NCI-H446 (cell line): ENCODE results near the gene RXFP1.
A peak's percentile ranks its signal among the peaks of the same experiment; 100 is the strongest.
"Not testable (repeated sequence)": the region's sequence is repeated elsewhere in the genome, so short reads cannot be mapped to it uniquely, and the experiment has no call there.

ENCODE experiments used
- DNase-seq, 2 experiments: peaks; one replicate each; lab custom pipeline; 2025; lab: John Stamatoyannopoulos, UW

Gene RXFP1

DNA sequence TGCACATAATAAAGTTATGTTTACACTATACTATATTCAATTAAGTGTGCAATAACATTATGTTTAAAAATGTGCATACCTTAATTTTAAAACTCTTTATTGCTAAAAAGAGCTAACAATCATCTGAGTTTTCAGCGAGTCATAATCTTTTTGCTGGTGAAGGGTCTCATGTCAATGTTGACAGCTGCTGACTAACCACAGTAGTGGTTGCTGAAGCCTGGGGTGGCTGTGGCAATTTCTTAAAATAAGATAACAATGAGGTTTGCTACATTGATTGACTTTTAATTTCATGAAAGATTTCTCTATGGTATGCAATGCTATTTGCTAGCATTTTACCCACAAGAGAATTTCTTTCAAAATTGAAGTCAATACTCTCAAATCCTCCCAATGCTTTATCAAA lies 91.4 kb downstream of the RXFP1 start:
- no peak for DNase-seq

DNA sequence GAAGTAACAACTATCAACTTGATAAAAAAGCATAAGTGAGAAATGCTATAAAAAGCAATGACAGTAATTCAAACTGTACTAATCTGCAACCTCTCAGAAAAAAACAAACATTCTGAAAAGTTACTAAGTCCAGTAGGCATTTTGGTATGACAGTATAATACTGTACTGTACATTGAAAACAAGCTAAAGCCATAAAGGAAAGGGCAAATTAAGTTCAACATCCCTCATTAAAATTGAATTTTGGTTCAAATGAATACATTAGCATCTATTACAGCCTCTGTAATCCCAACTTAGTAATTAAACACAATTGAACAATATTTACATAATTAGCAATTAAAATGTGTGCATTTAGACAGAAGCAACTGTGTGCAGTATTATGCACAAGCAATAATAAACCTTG lies 96.3 kb downstream of the RXFP1 start:
- DNase-seq, result no peak

DNA sequence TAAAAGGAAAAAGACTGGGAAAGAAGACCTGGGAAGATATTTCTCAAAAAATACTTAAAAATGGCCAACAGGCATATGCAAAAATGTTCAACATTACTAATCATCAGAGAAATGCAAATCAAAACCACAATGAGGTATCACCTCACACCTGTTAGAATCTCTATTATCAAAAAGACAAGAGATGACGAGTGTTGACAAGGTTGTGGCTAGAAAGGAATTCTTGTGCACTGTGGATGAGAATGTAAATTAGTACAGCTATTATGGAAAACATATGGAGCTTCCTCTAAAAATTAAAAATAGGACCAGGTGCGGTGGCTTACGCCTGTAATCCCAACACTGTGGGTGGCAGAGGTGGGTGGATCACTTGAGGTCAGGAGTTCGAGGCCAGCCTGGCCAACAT lies 100.0 kb downstream of the RXFP1 start:
- no peak for DNase-seq

DNA sequence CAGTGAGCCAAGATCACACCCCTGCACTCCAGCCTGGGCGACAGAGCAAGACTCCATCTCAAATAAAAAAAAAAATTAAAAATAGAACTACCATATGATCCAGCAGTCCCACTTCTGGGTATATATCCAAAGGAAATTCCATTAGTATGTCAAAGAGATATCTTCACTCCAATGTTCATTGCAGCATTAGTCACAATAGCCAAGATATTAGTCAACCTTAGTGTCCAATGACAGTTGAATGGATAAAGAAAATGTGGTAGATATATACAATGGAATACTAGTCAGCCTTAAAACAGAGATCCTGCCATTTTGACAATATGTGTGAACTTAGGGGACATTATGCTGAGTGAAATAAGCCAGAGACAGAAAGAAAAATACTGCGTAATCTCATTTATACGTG lies 100.6 kb downstream of the RXFP1 start:
- DNase-seq, result no peak

DNA sequence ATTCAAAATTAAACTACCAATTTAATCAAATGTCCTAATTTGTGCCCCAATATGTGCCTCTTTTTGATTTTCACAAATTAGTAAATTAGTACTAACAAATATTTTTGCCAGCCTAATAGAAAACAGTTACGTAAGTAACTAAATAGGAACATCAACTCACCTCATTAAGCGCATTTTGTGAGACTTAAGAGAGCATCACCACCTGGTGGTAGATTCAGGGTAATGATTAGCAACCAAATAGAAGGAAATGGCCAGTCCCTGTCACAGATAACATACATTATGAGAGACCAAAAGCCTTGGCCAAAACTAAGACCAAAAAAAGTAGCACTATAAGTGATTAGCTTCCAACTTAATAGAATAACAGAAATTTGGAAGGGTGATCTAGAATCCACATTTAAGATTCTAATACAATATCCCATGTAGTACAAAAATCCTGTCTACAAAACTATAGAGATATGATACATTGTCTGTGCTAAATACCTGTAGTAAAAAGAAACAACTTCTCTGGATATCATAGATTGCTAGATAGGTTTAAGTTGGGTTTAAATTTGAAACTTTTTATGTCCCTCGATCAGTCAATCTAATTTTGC lies 103.3 kb downstream of the RXFP1 start:
- peak; percentile 3 to 31 for DNase-seq

DNA sequence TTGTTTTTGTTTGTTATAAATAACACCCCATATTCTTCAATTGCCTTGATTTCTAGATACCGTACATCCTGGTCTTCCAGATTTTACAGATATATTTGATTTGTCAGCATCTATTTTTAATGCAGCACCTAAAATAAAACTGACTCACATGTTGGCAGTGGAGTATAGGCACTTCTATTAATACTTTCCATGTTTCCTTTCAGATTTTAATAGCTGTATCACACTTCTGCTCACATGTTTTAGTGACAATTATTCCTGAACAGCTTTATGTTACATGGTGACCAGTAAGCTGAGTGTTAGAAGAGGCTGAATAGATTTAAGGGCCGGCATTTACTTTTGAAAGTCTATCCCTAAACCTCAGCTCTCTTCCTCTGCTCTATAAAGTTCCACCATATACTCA lies 103.9 kb downstream of the RXFP1 start:
- DNase-seq, result no peak

DNA sequence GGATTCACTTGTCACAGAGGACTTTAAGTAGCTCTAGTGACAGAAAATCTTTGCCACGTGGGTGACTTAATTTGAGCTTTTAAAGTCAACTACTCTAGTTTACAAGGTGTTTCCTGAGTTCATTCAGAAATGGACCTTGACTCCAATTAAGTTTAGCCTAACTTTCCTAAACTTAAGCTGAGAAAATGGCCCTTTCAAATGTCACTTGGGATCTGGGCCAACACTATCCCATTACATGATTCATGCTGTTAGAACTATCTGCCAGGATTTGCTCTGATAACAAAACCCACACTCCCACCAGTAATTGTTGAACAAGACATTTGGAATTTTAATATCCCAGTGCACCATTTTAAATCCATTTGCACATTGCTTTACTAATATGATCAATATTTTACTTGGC lies 109.2 kb downstream of the RXFP1 start:
- no peak for DNase-seq

DNA sequence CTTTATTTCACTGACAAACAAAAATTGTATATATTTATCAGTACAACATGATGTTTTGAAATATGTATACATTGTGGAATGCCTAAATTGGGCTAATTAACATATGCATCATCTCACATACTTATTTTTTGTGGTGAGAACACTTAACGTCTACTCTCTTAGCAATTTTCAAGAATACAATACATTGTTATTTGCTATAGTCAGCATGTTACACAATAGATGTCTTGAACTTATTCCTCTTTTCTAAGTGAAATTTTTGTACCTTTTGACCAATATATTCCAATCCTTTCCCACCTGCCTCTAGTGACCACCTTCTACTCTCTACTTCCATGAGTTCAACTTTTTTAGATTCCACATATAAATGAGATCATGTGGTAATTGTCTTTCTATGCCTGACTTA lies 114.9 kb downstream of the RXFP1 start:
- DNase-seq, result no peak

DNA sequence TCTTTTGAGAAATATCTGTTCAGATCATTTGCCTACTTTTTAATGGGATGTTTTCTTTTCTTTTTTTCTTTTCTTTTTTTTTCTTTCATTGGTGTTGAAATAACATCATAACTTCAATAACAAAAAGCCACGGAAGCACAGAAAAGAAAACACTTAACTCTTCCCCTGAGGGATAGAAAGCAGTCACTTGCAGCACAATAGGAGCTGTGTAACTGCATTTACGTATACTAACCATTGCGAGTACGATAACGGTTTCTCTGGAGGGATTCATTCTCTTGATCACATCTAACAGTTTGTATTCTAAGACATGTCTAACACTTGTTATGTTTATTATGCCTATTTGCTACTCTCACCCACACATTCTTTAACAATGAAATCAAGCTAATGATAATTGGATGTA lies 122.7 kb downstream of the RXFP1 start:
- no peak for DNase-seq

DNA sequence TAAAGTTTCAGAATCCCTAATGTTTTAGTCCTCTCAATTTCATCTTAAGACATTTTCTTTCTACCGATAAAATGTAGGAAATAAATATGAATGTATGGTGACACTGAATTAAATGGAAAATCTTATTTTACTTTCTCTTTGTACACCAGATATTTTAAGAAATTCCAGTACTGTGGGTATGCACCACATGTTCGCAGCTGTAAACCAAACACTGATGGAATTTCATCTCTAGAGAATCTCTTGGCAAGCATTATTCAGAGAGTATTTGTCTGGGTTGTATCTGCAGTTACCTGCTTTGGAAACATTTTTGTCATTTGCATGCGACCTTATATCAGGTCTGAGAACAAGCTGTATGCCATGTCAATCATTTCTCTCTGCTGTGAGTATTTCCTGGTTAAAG lies 123.1 kb downstream of the RXFP1 start:
- no peak for DNase-seq

DNA sequence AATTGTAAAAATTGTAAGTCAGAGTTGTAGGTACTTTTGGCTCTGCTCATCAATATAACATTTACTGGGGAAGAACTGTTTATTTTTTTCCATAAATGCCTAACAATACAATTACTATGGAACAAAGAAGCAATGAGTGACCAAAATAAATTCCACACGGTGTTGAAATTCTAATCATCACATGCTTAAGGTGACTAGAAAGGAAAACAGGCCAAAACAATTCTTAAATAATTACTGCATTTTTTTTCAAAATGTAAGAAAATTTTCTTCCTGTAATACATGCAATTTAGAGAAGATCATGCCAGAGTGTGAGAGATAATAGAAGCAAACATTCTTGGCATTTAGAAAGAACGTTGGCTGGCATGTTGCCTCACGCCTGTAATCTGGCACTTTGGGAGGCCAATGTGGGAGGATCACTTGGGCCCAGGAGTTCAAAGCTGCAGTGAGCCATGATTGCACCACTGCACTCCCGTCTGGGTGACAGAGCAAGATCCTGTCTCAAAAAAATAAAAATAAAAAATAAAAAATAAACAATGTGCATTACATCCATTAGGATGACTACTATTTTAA lies 127.5 kb downstream of the RXFP1 start:
- DNase-seq, result peak in 1 of 2 experiments; percentile 11

DNA sequence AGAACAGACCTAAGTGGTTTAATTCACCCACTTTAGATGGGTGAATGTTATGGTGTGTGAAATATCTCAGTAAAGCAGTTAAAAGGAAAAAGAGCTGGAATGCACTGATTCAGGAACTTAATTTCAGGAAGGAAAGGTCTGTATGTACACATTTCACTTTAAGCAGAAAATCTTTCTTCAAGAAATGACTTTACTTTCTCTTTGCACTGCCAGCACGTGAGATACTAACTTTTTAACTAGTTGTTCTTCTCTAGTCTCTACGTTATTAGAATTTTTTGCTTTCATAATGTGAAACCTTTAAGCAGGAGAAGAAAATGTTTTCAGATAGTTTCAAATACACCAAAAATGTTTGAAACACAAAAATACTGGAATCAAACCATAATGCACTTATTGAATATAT lies 131.2 kb downstream of the RXFP1 start:
- DNase-seq, result no peak

DNA sequence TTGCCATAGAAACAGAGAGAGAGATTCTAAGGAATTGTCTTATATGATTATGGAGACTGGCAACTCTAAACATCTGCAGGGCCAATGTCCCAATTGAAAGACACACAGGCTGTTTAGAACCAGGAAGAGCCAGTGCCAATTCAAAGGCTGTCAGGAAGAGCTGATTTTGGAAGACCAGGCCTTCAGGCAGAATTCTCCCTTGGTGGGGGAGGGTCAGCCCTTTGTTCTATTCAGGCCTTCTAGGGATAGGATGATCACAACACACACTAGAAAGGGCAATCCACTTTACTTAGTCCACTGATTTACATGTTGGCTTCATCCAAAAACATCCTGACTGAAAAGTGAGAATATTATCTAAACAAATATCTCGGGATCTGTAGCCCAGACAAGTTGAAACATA lies 134.8 kb downstream of the RXFP1 start:
- DNase-seq, result no peak

DNA sequence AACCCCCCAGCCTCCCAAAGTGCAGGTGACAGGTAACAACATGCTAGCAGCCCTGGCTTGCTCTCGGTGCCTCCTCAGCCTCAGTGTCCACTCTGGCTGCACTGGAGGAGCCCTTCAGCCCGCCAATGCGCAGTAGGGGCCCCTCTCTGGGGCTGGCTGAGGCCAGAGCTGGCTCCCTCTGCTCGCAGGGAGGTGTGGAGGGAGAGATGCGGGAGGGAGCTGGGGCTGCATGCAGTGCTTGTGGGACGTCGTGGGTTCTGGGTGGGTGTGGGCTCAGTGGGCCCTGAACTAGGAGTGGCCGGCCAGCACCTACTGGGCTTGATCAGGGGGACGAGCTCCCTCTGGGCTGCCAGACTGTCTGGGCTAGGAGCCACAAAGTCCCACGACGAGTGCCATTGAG lies 135.6 kb downstream of the RXFP1 start:
- DNase-seq, result no peak

DNA sequence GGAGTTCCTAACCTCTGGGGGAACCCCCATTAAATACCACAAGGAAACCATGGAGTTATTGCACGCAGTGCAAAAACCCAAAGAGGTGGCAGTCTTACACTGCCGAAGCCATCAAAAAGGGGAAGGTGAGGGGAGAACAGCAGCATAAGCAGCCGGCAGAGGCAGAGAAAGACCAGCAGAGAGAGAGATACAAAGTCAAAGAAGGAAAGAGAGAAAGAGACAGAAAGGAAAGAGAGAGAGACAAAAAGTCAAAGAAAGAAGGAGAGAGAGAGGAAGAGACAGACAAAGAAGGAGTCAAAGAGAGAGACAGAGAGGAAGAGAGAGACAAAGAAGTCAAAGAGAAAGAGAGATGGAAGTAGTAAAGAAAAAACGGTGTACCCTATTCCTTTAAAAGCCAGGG lies 141.6 kb downstream of the RXFP1 start:
- not testable (repeated sequence) for DNase-seq

DNA sequence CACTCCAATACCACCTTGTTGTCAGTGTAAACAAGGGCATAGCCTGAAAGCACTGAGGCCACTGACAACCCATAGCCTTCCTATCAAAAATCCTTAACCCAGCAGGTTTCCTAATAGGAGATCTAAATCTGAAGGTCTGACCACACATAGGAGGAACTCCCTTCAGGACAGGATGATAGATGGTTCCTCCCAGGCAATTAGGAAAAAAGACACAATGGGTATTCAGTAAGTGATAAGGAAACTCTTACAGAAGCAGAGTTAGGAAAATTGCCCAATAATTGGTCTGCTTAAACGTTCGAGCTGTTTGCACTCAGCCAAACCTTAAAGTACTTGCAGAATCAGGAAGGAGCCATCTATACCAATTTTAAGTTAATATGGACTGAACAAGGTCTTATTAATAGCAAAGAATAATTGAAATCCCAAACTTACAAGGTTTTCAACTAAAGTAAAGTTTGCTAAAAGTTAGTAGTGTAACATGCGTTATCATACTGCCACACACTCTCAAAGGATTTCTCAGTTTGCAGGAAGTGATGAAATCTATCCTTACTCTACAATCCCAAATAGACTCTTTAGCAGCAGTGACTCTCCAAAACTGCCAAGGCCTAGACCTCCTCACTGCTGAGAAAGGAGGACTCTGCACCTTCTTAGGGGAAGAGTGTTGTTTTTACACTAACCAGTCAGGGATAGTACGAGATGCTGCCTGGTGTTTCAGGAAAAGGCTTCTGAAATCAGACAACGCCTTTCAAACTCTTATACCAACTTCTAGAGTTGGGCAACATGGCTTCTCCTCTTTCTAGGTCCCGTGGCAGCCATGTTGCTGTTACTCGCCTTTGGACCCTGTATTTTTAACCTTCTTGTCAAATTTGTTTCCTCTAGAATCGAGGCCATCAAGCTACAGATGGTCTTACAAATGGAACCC lies 142.3 kb downstream of the RXFP1 start:
- DNase-seq, result not testable (repeated sequence)

DNA sequence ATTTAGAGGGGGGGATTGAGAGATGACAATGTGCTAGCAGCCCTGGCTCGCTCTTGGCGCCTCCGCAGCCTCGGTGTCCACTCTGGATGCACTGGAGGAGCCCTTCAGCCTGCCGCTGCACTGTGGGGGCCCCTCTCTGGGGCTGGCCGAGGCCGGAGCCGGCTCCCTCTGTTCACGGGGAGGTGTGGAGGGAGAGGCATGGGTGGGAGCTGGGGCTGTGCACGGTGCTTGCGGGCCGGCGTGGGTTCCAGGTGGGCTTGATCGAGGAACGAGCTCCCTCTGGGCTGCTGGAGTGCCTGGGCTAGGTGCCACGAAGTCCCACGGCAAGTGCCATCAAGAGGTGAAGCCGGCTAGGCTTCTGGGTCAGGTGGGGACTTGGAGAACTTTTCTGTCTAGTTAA lies 143.1 kb downstream of the RXFP1 start:
- DNase-seq, result no peak

DNA sequence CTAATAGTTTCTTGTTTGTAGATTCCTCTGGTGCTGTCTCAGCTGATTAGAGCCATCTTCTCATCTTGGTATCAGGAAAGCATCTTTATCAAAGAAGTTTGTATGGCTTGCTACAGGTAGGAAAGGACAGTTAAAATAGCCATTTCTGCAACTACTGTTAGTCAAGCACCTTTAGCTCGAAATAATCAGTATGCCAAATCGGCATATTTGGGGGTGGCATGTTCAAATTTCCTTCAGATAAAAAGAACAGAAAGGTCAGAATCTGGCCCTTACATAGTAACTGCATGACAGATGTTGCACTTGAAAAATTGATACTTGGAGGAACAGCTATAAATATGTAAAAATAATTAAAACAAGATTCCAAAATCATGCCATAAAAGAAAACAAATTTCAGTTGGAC lies 145.2 kb downstream of the RXFP1 start:
- DNase-seq, result no peak

DNA sequence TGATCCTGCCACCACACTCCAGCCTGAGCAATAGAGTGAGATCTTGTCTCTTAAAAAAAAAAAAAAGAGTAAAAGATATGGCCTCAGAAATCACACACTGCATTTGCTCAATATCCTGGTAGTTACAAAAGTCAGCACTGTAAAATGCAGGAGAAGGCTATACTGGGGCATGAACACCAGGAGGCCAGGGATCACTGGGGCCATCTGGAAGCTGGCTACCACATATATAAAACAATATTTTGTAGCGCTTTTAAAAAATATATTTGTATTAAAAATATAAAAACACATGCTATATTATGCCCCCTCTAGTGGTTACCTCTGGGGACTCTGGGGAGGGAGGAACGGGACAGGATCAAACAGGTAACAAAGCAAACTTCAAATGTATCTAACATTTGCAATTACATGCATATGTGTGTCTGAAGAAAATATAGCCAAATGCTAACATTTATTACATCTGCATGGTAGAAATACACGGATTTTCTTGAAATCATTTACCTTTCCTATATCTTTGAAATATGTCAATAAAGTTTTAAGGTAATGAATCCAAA lies 146.0 kb downstream of the RXFP1 start:
- no peak for DNase-seq

DNA sequence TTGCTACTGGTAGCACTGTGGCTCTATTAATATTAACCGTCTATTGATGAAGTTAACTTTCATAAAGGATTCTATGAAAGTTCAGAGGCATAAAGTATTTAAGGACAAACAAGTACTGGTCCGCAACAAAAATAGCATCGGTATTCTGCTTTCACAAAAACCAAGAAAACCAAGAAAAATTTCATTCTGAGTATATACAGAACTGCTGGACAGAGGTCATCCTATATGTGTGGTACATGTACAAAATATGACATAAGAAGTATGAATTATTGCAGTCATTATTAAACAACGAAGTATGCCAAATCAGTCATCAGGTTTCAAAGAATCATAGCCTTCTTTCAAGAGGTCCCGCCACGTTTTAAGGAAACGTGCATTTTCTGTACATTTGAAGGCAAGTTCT lies 147.6 kb downstream of the RXFP1 start:
- no peak for DNase-seq

DNA sequence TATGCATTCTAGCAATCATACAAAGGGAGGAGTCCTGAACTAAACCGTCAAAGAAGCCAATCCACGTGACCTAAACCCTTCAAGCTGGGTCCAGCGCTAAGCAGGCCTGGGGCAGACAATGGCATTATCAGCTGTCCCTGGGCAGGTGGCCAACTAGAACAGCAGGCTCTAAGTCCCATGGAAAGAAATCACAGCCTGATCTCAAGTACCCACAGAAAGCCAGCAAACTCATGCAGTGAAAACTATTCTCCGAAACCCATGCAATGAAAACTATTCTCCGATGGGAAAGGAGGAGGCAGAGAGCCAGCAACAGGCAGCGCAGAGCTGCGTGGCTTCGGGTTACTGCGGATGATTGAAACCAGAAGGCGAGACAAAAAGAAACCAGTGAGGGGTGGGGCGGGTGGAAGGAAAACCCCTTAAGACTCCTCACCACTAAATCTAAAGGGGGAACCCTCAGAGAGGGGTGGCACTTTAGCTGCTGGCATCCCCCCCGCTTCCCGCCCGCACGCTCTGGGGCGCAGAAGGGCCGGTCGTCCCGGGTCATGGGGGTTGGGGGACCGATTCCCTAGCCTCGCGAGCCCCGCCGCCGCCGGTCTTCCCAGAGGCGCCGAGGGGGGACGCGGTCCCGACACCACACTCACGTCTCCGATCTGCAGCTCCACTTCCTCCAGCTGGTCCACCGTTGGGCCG lies 149.4 kb downstream of the RXFP1 start:
- peak; percentile 23 to 65 for DNase-seq

DNA sequence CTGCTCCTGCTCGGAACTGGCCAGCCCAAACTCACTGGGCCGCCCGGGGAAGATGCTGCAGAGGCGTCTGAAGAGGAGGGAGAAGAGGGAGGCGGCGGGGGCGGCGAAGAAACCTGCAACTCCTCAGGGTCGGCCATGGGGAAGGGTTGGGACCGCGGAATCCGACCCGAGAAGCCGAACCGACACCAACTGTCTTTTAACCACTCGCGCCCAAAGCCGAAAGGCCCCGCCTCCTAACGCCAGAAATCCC lies 149.9 kb downstream of the RXFP1 start, which contains the start of gene C4orf46:
C4orf46 (minus strand) TSS at position 223 of the 250 bp plus-strand sequence; CDS start at position 137, 86 bp downstream.
- DNase-seq, result no peak
